ENCODE results near the gene ENG. TPM values are rescaled to one million over a fixed set of nuclear protein-coding genes. Genes with fewer than 3 reads are reported as not detected.
A peak's percentile ranks its signal among the peaks of the same experiment; 100 is the strongest.

Gene ENG
- total and polyA plus RNA-seq, 5 donors: 275 to 462 (median 362) TPM

DNA sequence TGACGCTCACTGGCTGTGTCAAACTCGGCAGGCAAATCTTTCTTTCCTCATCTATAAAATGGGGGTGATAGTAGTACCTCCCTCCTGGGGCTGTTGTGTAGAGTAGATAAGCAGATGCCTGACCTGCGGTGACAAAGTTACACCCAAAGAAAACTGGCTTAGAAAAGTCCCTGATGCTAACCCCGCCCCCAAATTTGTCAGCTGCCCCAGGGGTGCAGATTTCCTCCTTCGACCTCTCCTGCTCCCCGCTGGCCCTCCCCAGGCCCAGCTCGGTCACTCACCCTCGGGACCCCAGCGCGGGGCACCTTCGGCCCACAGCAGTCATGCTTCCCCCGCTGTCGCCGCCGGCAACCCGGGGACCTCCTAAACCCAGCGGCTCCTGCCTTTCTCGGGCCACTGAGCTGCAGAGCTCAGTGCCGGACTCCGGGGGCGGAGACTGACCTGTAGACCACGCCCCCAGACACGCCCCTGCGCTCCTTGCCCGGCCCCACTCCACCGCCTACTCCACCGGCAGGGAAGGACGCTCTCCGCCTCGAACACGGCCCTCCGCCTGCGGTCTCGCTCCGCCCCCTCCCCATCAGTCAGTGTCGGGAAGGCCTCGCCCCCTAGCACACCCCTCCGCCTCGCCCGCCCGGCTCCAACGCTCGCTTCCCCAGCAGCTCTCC is 83.4 kb downstream of the ENG start:
- Histone ChIP-seq H3K4me3 (ENCODE audit: low read length) (peak overlapping the region; percentile 56), H3K27ac (ENCODE audit: low read length) (peak overlapping the region; percentile 93), H3K27me3 (ENCODE audit: control insufficient read depth, insufficient read depth) (no peaks in the 10 kb centered on the region), H3K4me1 (ENCODE audit: control insufficient read depth, insufficient read depth, low read length) (peaks cover 2% of the 10 kb centered on the region), H3K9me3 (ENCODE audit: control insufficient read depth, low read length) (no peaks in the 10 kb centered on the region)
- 2% methylated on average over 43 of the region's 43 CpGs for WGBS
- intact Hi-C loops (cut with DNase I): no loop called here
- ATAC-seq: peak; percentile 98
- DNase-seq: peak; percentile 100

GRCh38 chr9:127770583-127770904 is 83.9 kb downstream of the ENG start:
- Histone ChIP-seq H3K4me1 (ENCODE audit: control insufficient read depth, insufficient read depth, low read length) (peaks cover 2% of the 10 kb centered on the region), H3K27ac (ENCODE audit: low read length) (peak overlapping the region; percentile 93), H3K9me3 (ENCODE audit: control insufficient read depth, low read length) (no peaks in the 10 kb centered on the region), H3K4me3 (ENCODE audit: low read length) (peak overlapping the region; percentile 56), H3K27me3 (ENCODE audit: control insufficient read depth, insufficient read depth) (no peaks in the 10 kb centered on the region)
- 39% methylated on average over 3 of the region's 3 CpGs for WGBS
- intact Hi-C loops (cut with DNase I): no loop called here
- peak in 1 of 3 donors; percentile 52 for DNase-seq
- ATAC-seq: no peak

GRCh38 chr9:127769929-127770582 is 84.4 kb downstream of the ENG start:
- no peaks in the 10 kb centered on the region for H3K9me3 ChIP-seq (ENCODE audit: control insufficient read depth, low read length)
- DNase-seq (peak in 1 of 3 donors; percentile 59), ATAC-seq (peak in 1 of 2 donors; percentile 12)
- intact Hi-C loops (cut with DNase I): no loop called here
- peak overlapping the region; percentile 56 for H3K4me3 ChIP-seq (ENCODE audit: low read length)
- H3K27me3 ChIP-seq (ENCODE audit: control insufficient read depth, insufficient read depth): no peaks in the 10 kb centered on the region
- peak overlapping the region; percentile 93 for H3K27ac ChIP-seq (ENCODE audit: low read length)
- 51% methylated on average over 4 of the region's 4 CpGs for WGBS
- peaks cover 2% of the 10 kb centered on the region for H3K4me1 ChIP-seq (ENCODE audit: control insufficient read depth, insufficient read depth, low read length)

DNA sequence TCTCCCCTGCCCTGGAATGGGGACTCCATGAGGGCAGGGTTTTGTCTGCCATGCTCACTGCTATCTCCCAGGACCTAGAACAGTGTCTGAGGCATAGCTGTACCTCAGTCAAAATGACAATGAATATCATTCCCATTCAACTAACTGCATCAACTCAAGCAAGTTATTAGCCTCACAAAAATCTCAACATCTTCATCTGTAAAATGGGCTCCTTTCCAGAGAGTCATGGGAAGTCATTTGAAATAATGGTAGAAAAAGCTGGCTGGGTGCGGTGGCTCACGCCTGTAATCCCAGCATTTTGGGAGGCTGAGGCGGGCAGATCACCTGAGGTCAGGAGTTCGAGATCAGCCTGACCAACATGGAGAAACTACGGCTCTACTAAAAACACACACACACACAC is 85.4 kb downstream of the ENG start:
- intact Hi-C loops (cut with DNase I): no loop called here
- H3K27ac ChIP-seq (ENCODE audit: low read length): peak overlapping the region; percentile 65
- WGBS: 81% methylated on average over 5 of the region's 5 CpGs

DNA sequence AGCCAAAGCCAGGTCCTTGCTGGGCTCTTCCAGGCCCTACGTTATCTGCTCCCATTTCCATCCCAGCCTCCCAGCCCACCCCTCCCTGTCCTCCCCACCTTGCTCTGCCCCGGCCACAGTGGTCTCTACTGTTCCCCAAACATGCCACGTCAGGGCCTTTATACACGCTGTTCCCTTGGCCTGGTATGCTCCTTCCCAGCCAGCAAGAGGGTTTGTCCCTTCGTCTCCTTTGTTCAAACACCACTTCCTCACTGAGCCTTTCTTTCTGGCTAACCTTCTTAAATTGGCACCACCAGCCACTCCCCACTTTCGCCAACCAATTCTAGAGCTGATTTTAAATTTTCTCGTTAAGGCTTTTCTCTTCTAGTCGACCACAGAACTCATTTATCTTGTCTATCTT is 85.8 kb downstream of the ENG start:
- no peak for ATAC-seq
- no peak overlapping the region for H3K4me3 ChIP-seq (ENCODE audit: low read length)
- peak in 1 of 3 donors; percentile 30 for DNase-seq
- 59% methylated on average over 8 of the region's 8 CpGs for WGBS
- intact Hi-C loops (cut with DNase I): no loop called here
- H3K27ac ChIP-seq (ENCODE audit: low read length): peak overlapping the region; percentile 65
- no peaks in the 10 kb centered on the region for H3K9me3 ChIP-seq (ENCODE audit: control insufficient read depth, low read length)
- H3K4me1 ChIP-seq (ENCODE audit: control insufficient read depth, insufficient read depth, low read length): peaks cover 2% of the 10 kb centered on the region
- no peaks in the 10 kb centered on the region for H3K27me3 ChIP-seq (ENCODE audit: control insufficient read depth, insufficient read depth)

More for the DNA sequence above, 85.4 kb downstream of the ENG start:
- ATAC-seq (no peak), DNase-seq (peak in 1 of 3 donors; percentile 1)
- H3K27me3 ChIP-seq (ENCODE audit: control insufficient read depth, insufficient read depth): no peaks in the 10 kb centered on the region
- peaks cover 2% of the 10 kb centered on the region for H3K4me1 ChIP-seq (ENCODE audit: control insufficient read depth, insufficient read depth, low read length)
- H3K4me3 ChIP-seq (ENCODE audit: low read length): no peak overlapping the region
- H3K9me3 ChIP-seq (ENCODE audit: control insufficient read depth, low read length): no peaks in the 10 kb centered on the region

GRCh38 chr9:127767909-127768331 is 86.5 kb downstream of the ENG start:
- WGBS: 30% methylated on average over 13 of the region's 13 CpGs
- no peak for ATAC-seq
- Histone ChIP-seq H3K27me3 (ENCODE audit: control insufficient read depth, insufficient read depth) (no peaks in the 10 kb centered on the region), H3K27ac (ENCODE audit: low read length) (peak overlapping the region; percentile 65), H3K9me3 (ENCODE audit: control insufficient read depth, low read length) (no peaks in the 10 kb centered on the region), H3K4me3 (ENCODE audit: low read length) (no peak overlapping the region), H3K4me1 (ENCODE audit: control insufficient read depth, insufficient read depth, low read length) (peaks cover 2% of the 10 kb centered on the region)
- DNase-seq: peak in 2 of 3 donors; percentile 44 to 71
- intact Hi-C loops (cut with DNase I): no loop called here

DNA sequence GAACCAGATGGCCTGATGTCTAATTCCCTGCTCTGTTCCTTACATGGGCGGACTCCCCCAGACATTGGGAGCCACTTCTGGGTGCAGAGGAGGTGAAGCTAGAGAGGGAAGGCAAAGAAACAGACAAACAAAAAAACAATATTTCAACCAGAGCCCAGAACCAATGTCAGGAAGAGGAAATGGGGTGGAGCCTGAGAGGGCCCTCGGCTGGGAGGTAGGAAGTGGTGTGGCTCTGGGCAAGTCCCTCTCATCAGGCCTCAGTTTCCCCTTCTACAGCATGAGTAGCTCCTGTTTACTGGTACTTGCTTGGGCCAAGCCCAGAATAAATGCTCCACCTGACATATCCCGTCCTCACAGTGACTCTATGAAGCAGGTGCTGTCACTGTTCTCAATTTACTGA is 87.0 kb downstream of the ENG start:
- 56% methylated on average over 3 of the region's 3 CpGs for WGBS
- H3K27ac ChIP-seq (ENCODE audit: low read length): peak overlapping the region; percentile 65
- H3K4me3 ChIP-seq (ENCODE audit: low read length): no peak overlapping the region
- H3K27me3 ChIP-seq (ENCODE audit: control insufficient read depth, insufficient read depth): no peaks in the 10 kb centered on the region
- intact Hi-C loops (cut with DNase I): no loop called here
- peaks cover 4% of the 10 kb centered on the region for H3K4me1 ChIP-seq (ENCODE audit: control insufficient read depth, insufficient read depth, low read length)
- DNase-seq (peak in 1 of 3 donors; percentile 26), ATAC-seq (no peak)
- no peaks in the 10 kb centered on the region for H3K9me3 ChIP-seq (ENCODE audit: control insufficient read depth, low read length)

- ATAC-seq (no peak), DNase-seq (peak in 1 of 3 donors; percentile 10)
- H3K4me1 ChIP-seq (ENCODE audit: control insufficient read depth, insufficient read depth, low read length): peaks cover 4% of the 10 kb centered on the region
- no peak overlapping the region for H3K4me3 ChIP-seq (ENCODE audit: low read length)
- 68% methylated on average over 1 of the region's 1 CpG for WGBS
- no peaks in the 10 kb centered on the region for H3K9me3 ChIP-seq (ENCODE audit: control insufficient read depth, low read length)
- H3K27ac ChIP-seq (ENCODE audit: low read length): peak overlapping the region; percentile 55
- no peaks in the 10 kb centered on the region for H3K27me3 ChIP-seq (ENCODE audit: control insufficient read depth, insufficient read depth)
- intact Hi-C loops (cut with DNase I): no loop called here
Observed at GRCh38 chr9:127765418-127765817, 89.0 kb downstream of the ENG start.

Small RNA genes lying within 50 kb of the gene (microRNA-seq; reads per million reads assigned to microRNA genes)
- 0 to 0.54 reads per million in 2 donors for gene MIR2861
- 0 reads per million in 2 donors for gene MIR3960
- 0 reads per million in 2 donors for gene MIR4672

Other genes with a start within 250 kb of the ENG start
- 10 to 100 TPM; 30.0 to 43.3 (median 41.2) TPM for gene STXBP1, start 242.4 kb downstream of the ENG start, total RNA-seq
- gene STXBP1, start 242.4 kb downstream of the ENG start, polyA plus RNA-seq: 19.4 TPM
- gene CFAP157, start 147.7 kb downstream of the ENG start, total RNA-seq: not detected
- 0.18 TPM for gene CFAP157, start 147.7 kb downstream of the ENG start, polyA plus RNA-seq
- gene PTRH1, start 139.0 kb downstream of the ENG start, total RNA-seq: 10 to 100 TPM in 3 of 4 donors, 1 to 10 TPM in 1; 8.7 to 15.0 (median 11.6) TPM
- 16.3 TPM for gene PTRH1, start 139.0 kb downstream of the ENG start, polyA plus RNA-seq
- under 1 TPM in 3 of 4 donors, not detected in 1; 0.06 to 0.14 (median 0.11) TPM for gene TTC16, start 138.6 kb downstream of the ENG start, total RNA-seq
- 0.14 TPM for gene TTC16, start 138.6 kb downstream of the ENG start, polyA plus RNA-seq
- 1 to 10 TPM; 3.1 to 3.9 (median 3.5) TPM for gene TOR2A, start 119.4 kb downstream of the ENG start, total RNA-seq
- gene TOR2A, start 119.4 kb downstream of the ENG start, polyA plus RNA-seq: 3.7 TPM
- 10 to 100 TPM in 3 of 4 donors, 1 to 10 TPM in 1; 9.4 to 15.5 (median 12.7) TPM for gene SH2D3C, start 76.0 kb downstream of the ENG start, total RNA-seq
- gene SH2D3C, start 76.0 kb downstream of the ENG start, polyA plus RNA-seq: 17.4 TPM
- gene CDK9, start 68.6 kb downstream of the ENG start, total RNA-seq: 10 to 100 TPM; 49.0 to 62.5 (median 58.6) TPM
- 37.3 TPM for gene CDK9, start 68.6 kb downstream of the ENG start, polyA plus RNA-seq
- gene FPGS, start 51.8 kb downstream of the ENG start, total RNA-seq: 10 to 100 TPM; 34.1 to 53.1 (median 45.6) TPM
- gene FPGS, start 51.8 kb downstream of the ENG start, polyA plus RNA-seq: 30.1 TPM
- 100 to 1,000 TPM; 630 to 722 (median 659) TPM for gene AK1, start 23.0 kb upstream of the ENG start, total RNA-seq
- gene AK1, start 23.0 kb upstream of the ENG start, polyA plus RNA-seq: 811 TPM
- 10 to 100 TPM; 60.1 to 73.7 (median 65.2) TPM for gene ST6GALNAC6, start 44.9 kb upstream of the ENG start, total RNA-seq
- gene ST6GALNAC6, start 44.9 kb upstream of the ENG start, polyA plus RNA-seq: 55.9 TPM
- 10 to 100 TPM; 26.3 to 36.7 (median 32.3) TPM for gene ST6GALNAC4, start 62.4 kb upstream of the ENG start, total RNA-seq
- 24.3 TPM for gene ST6GALNAC4, start 62.4 kb upstream of the ENG start, polyA plus RNA-seq
- gene PIP5KL1, start 76.1 kb upstream of the ENG start, total RNA-seq: 1 to 10 TPM in 1 of 4 donors, under 1 TPM in 1, not detected in 2; 0.29 to 1.3 TPM
- 0.29 TPM for gene PIP5KL1, start 76.1 kb upstream of the ENG start, polyA plus RNA-seq
- 10 to 100 TPM; 13.6 to 20.0 (median 16.0) TPM for gene DPM2, start 83.2 kb upstream of the ENG start, total RNA-seq
- gene DPM2, start 83.2 kb upstream of the ENG start, polyA plus RNA-seq: 16.4 TPM
- 10 to 100 TPM; 23.1 to 35.1 (median 31.6) TPM for gene EEIG1, start 126.3 kb upstream of the ENG start, total RNA-seq
- 12.7 TPM for gene EEIG1, start 126.3 kb upstream of the ENG start, polyA plus RNA-seq
- gene NAIF1, start 212.7 kb upstream of the ENG start, total RNA-seq: 1 to 10 TPM; 6.1 to 8.7 (median 6.4) TPM
- gene NAIF1, start 212.7 kb upstream of the ENG start, polyA plus RNA-seq: 5.0 TPM
- gene SLC25A25, start 213.6 kb upstream of the ENG start, total RNA-seq: 10 to 100 TPM in 1 of 4 donors, 1 to 10 TPM in 3; 6.3 to 16.1 (median 7.0) TPM
- 5.8 TPM for gene SLC25A25, start 213.6 kb upstream of the ENG start, polyA plus RNA-seq

All from right cardiac atrium (tissue), 5 donors.